ENCODE measurements around the gene LAMA5. TPM values are rescaled to one million over a fixed set of nuclear protein-coding genes. Genes with fewer than 3 reads are reported as not detected.

Gene LAMA5
- total RNA-seq, 1 experiment from 2014 or later = 321 TPM

GRCh38 chr20:62306414-62307187, 60.5 kb downstream of the LAMA5 start:
- Histone ChIP-seq H3K27ac (ENCODE audit: low read depth, low read length) (peak overlapping the region; percentile 95; the same call in 1 of the 2 replicates), H3K9me3 (ENCODE audit: control insufficient read depth in 1 of 2, insufficient read depth in 1 of 2, low read depth in 1 of 2, low read length in 2 of 2) (no peaks in the 10 kb centered on the region), H3K27me3 (ENCODE audit: insufficient read depth, low read length) (no peaks in the 10 kb centered on the region), H3K4me3 (replicated peaks in 1 of 2; ENCODE audit: low read depth in 1 of 2, low read length in 2 of 2) (no peak overlapping the region), H3K9ac (ENCODE audit: low read length) (no peak overlapping the region), H3K36me3 (ENCODE audit: control insufficient read depth in 1 of 2, insufficient read depth in 2 of 2, low read length in 2 of 2) (peaks cover 23 to 50% of the 10 kb centered on the region in 2 experiments), H3K79me2 (ENCODE audit: insufficient read depth, low read length) (peaks cover 48% of the 10 kb centered on the region), H2AFZ (ENCODE audit: low read depth, low read length, poor library complexity, severe bottlenecking) (no peak overlapping the region), H3K4me2 (ENCODE audit: low read length) (no peak overlapping the region), H3K4me1 (ENCODE audit: control insufficient read depth in 1 of 2, insufficient read depth in 2 of 2, low read length in 2 of 2) (peaks cover 13 to 36% of the 10 kb centered on the region in 2 experiments), H4K20me1 (ENCODE audit: insufficient read depth) (peaks cover 21% of the 10 kb centered on the region; the same call in 1 of the 2 replicates), H3K9me2 (ENCODE audit: insufficient read depth) (no peaks in the 10 kb centered on the region)
- ChIA-PET POLR2A (interaction anchor here (0.7 to 1.1 kb wide), 2 partner anchors 74 to 80 kb away, joined by 3 read pairs; partner anchors contain the start of gene RPS21), CTCF (interaction anchor here (0.7 to 0.8 kb wide), 3 partner anchors 43 to 76 kb away, joined by 3 to 5 read pairs (median 3); no protein-coding TSS in a partner anchor), RAD21 (ENCODE audit: low non-redundant PET in 1 of 2, low total read pairs in 2 of 2, uncharacterized antibody in 2 of 2, unreplicated experiment in 2 of 2) (no interaction called here)
- TF ChIP-seq EGR1 (IDR thresholded peaks at IDR 0.05; ENCODE audit: low read depth) (no peak), POLR2AphosphoS5 (IDR thresholded peaks at IDR 0.05; ENCODE audit: low read depth, low read length) (no peak; the same call in 1 of the 2 replicates), CBX3 (IDR thresholded peaks at IDR 0.05; ENCODE audit: low read depth) (no peak), CEBPB (IDR thresholded peaks at IDR 0.05; ENCODE audit: low read depth) (no peak), POLR2A (IDR thresholded peaks at IDR 0.05; ENCODE audit: borderline replicate concordance, extremely low read depth, insufficient read depth, insufficient read length) (no peak), ELF1 (IDR thresholded peaks at IDR 0.05; ENCODE audit: borderline replicate concordance, low read depth) (no peak), TCF7L2 (IDR thresholded peaks at IDR 0.05; ENCODE audit: borderline replicate concordance, extremely low read depth, insufficient read depth, insufficient read length) (no peak)
- intact Hi-C loops (cut with micrococcal nuclease) = loop anchor here (10.0 kb wide), 1 partner anchor 498 kb away; the partner anchor contains the start of gene OGFR
- DNase-seq (ENCODE audit: low read depth, low spot score) = no peak
- no peak for ATAC-seq
- no TSS peak for BruUV-seq (replicated peaks)

GRCh38 chr20:62305765-62306413, 61.2 kb downstream of the LAMA5 start:
- Histone ChIP-seq H3K27me3 (ENCODE audit: insufficient read depth, low read length) (no peaks in the 10 kb centered on the region), H3K9ac (ENCODE audit: low read length) (no peak overlapping the region), H3K4me1 (ENCODE audit: control insufficient read depth in 1 of 2, insufficient read depth in 2 of 2, low read length in 2 of 2) (peaks cover 17 to 40% of the 10 kb centered on the region in 2 experiments), H3K4me2 (ENCODE audit: low read length) (no peak overlapping the region; the same call in 1 of the 2 replicates), H3K79me2 (ENCODE audit: insufficient read depth, low read length) (peaks cover 48% of the 10 kb centered on the region), H3K9me3 (ENCODE audit: control insufficient read depth in 1 of 2, insufficient read depth in 1 of 2, low read depth in 1 of 2, low read length in 2 of 2) (no peaks in the 10 kb centered on the region), H3K36me3 (ENCODE audit: control insufficient read depth in 1 of 2, insufficient read depth in 2 of 2, low read length in 2 of 2) (peaks cover 23 to 50% of the 10 kb centered on the region in 2 experiments), H3K4me3 (replicated peaks in 1 of 2; ENCODE audit: low read depth in 1 of 2, low read length in 2 of 2) (no peak overlapping the region), H2AFZ (ENCODE audit: low read depth, low read length, poor library complexity, severe bottlenecking) (no peak overlapping the region), H4K20me1 (ENCODE audit: insufficient read depth) (peaks cover 21% of the 10 kb centered on the region; the same call in 1 of the 2 replicates), H3K9me2 (ENCODE audit: insufficient read depth) (no peaks in the 10 kb centered on the region), H3K27ac (ENCODE audit: low read depth, low read length) (peak overlapping the region; percentile 95)
- intact Hi-C loops (cut with micrococcal nuclease) = loop anchor here (10.0 kb wide), 1 partner anchor 499 kb away; the partner anchor contains the start of gene OGFR
- ChIA-PET RAD21 (ENCODE audit: low non-redundant PET in 1 of 2, low total read pairs in 2 of 2, uncharacterized antibody in 2 of 2, unreplicated experiment in 2 of 2) (no interaction called here), CTCF (interaction anchor here (1.4 kb wide), 1 partner anchor 81 kb away, joined by 3 read pairs; the partner anchor contains the start of gene RPS21), POLR2A (interaction anchor here (1.1 kb wide), 1 partner anchor 75 kb away, joined by 3 read pairs; no protein-coding TSS in a partner anchor)
- no peak for TF ChIP-seq ZBTB33 (IDR thresholded peaks at IDR 0.05; ENCODE audit: extremely low read depth, insufficient replicate concordance, low read length)
- TF ChIP-seq POLR2A (IDR thresholded peaks at IDR 0.05; ENCODE audit: borderline replicate concordance, extremely low read depth, insufficient read depth, insufficient read length) = no peak
- ATAC-seq (no peak), DNase-seq (ENCODE audit: low read depth, low spot score) (no peak)
- no TSS peak for BruUV-seq (replicated peaks)
